ENCODE results near the gene PODXL.

PODXL gene

GRCh38 chr7:131538813-131539179 lies 17.6 kb downstream of the PODXL start:
- peak overlapping the region; percentile 49 for H3K18ac ChIP-seq (ENCODE audit: low read length)
- H3K9ac ChIP-seq (ENCODE audit: low read depth, low read length, poor library complexity), result no peak overlapping the region
- H3K23ac ChIP-seq (ENCODE audit: low read depth, low read length, poor library complexity), result no peak overlapping the region
- peaks cover 0 to 50% of the 10 kb centered on the region in 2 donors for H3K36me3 ChIP-seq (replicated peaks in 1 of 2; ENCODE audit: control insufficient read depth in 2 of 2, insufficient read depth in 2 of 2, low read length in 2 of 2)
- no peak overlapping the region for H3K4ac ChIP-seq (ENCODE audit: low read length)
- H4K8ac ChIP-seq (ENCODE audit: low read depth, low read length), result no peak overlapping the region
- H3K4me2 ChIP-seq (ENCODE audit: insufficient read depth, low read length, poor library complexity, severe bottlenecking), result no peak overlapping the region
- H3K4me3 ChIP-seq (ENCODE audit: low read length in 2 of 2), result no peak overlapping the region
- no peak overlapping the region for H2BK12ac ChIP-seq (ENCODE audit: low read length)
- WGBS, 2 donors (ENCODE audit: extremely low coverage in 2 of 2, insufficient read length in 2 of 2, insufficient replicate concordance in 1 of 2), result no CpG with 5 or more reads among the region's 7 CpGs
- no peak overlapping the region for H3K27ac ChIP-seq (replicated peaks; ENCODE audit: low read length)
- H3K27me3 ChIP-seq (ENCODE audit: control insufficient read depth in 3 of 3, insufficient read depth in 3 of 3, low read depth in 1 of 3, low read length in 3 of 3), result no peaks in the 10 kb centered on the region
- H4K91ac ChIP-seq (ENCODE audit: low read depth, low read length, poor library complexity), result no peak overlapping the region
- no peak overlapping the region for H2AFZ ChIP-seq (ENCODE audit: low read length)
- no peak overlapping the region for H2BK5ac ChIP-seq (ENCODE audit: low read length)
- DNase-seq (ENCODE audit: low spot score), result no peak
- peak overlapping the region; percentile 28 for H2AK5ac ChIP-seq (ENCODE audit: low read depth, low read length)
- peak overlapping the region; percentile 84 for H2BK15ac ChIP-seq (ENCODE audit: low read length)
- H3K9me3 ChIP-seq (replicated peaks in 1 of 2; ENCODE audit: control insufficient read depth in 2 of 2, insufficient read depth in 1 of 2, low read depth in 1 of 2, low read length in 2 of 2), result no peaks in the 10 kb centered on the region
- H3K14ac ChIP-seq (ENCODE audit: low read length), result no peak overlapping the region
- H3K79me1 ChIP-seq (ENCODE audit: low read depth, low read length), result peaks cover 2% of the 10 kb centered on the region
- peak overlapping the region; percentile 32 for H2BK120ac ChIP-seq (ENCODE audit: low read depth, low read length)
- peaks cover 0 to 12% of the 10 kb centered on the region in 2 donors for H3K4me1 ChIP-seq (ENCODE audit: control insufficient read depth in 2 of 2, insufficient read depth in 1 of 2, low read depth in 1 of 2, low read length in 2 of 2)

GRCh38 chr7:131538071-131538812 lies 18.2 kb downstream of the PODXL start:
- Histone ChIP-seq H3K18ac (ENCODE audit: low read length) (peak overlapping the region; percentile 68), H3K4me2 (ENCODE audit: insufficient read depth, low read length, poor library complexity, severe bottlenecking) (no peak overlapping the region), H3K79me1 (ENCODE audit: low read depth, low read length) (peaks cover 2% of the 10 kb centered on the region), H3K14ac (ENCODE audit: low read length) (no peak overlapping the region), H3K4me3 (ENCODE audit: low read length in 2 of 2) (no peak overlapping the region), H2AK5ac (ENCODE audit: low read depth, low read length) (peak overlapping the region; percentile 28), H3K4ac (ENCODE audit: low read length) (no peak overlapping the region), H2BK12ac (ENCODE audit: low read length) (no peak overlapping the region), H3K27me3 (ENCODE audit: control insufficient read depth in 3 of 3, insufficient read depth in 3 of 3, low read depth in 1 of 3, low read length in 3 of 3) (no peaks in the 10 kb centered on the region), H3K4me1 (ENCODE audit: control insufficient read depth in 2 of 2, insufficient read depth in 1 of 2, low read depth in 1 of 2, low read length in 2 of 2) (peaks cover 0 to 12% of the 10 kb centered on the region in 2 donors), H4K8ac (ENCODE audit: low read depth, low read length) (no peak overlapping the region), H3K27ac (replicated peaks; ENCODE audit: low read length) (no peak overlapping the region), H3K9ac (ENCODE audit: low read depth, low read length, poor library complexity) (no peak overlapping the region), H2AFZ (ENCODE audit: low read length) (no peak overlapping the region), H2BK15ac (ENCODE audit: low read length) (peak overlapping the region; percentile 84), H2BK120ac (ENCODE audit: low read depth, low read length) (peak overlapping the region; percentile 32), H3K9me3 (replicated peaks in 1 of 2; ENCODE audit: control insufficient read depth in 2 of 2, insufficient read depth in 1 of 2, low read depth in 1 of 2, low read length in 2 of 2) (no peaks in the 10 kb centered on the region), H4K91ac (ENCODE audit: low read depth, low read length, poor library complexity) (no peak overlapping the region), H3K23ac (ENCODE audit: low read depth, low read length, poor library complexity) (peak overlapping the region; percentile 22), H3K36me3 (replicated peaks in 1 of 2; ENCODE audit: control insufficient read depth in 2 of 2, insufficient read depth in 2 of 2, low read length in 2 of 2) (peaks cover 0 to 45% of the 10 kb centered on the region in 2 donors), H2BK5ac (ENCODE audit: low read length) (no peak overlapping the region)
- WGBS, 2 donors (ENCODE audit: extremely low coverage in 2 of 2, insufficient read length in 2 of 2, insufficient replicate concordance in 1 of 2), result no CpG with 5 or more reads among the region's 13 CpGs
- DNase-seq (ENCODE audit: low spot score), result no peak

GRCh38 chr7:131537571-131537978 lies 18.9 kb downstream of the PODXL start:
- H3K4ac ChIP-seq (ENCODE audit: low read length), result no peak overlapping the region
- no peaks in the 10 kb centered on the region for H3K27me3 ChIP-seq (ENCODE audit: control insufficient read depth in 3 of 3, insufficient read depth in 3 of 3, low read depth in 1 of 3, low read length in 3 of 3)
- H4K8ac ChIP-seq (ENCODE audit: low read depth, low read length), result no peak overlapping the region
- no peak overlapping the region for H2AFZ ChIP-seq (ENCODE audit: low read length)
- H3K23ac ChIP-seq (ENCODE audit: low read depth, low read length, poor library complexity), result no peak overlapping the region
- peak overlapping the region; percentile 28 for H2AK5ac ChIP-seq (ENCODE audit: low read depth, low read length)
- H2BK5ac ChIP-seq (ENCODE audit: low read length), result no peak overlapping the region
- peaks cover 0 to 12% of the 10 kb centered on the region in 2 donors for H3K4me1 ChIP-seq (ENCODE audit: control insufficient read depth in 2 of 2, insufficient read depth in 1 of 2, low read depth in 1 of 2, low read length in 2 of 2)
- no CpG with 5 or more reads among the region's 12 CpGs for WGBS, 2 donors (ENCODE audit: extremely low coverage in 2 of 2, insufficient read length in 2 of 2, insufficient replicate concordance in 1 of 2)
- H3K18ac ChIP-seq (ENCODE audit: low read length), result peak overlapping the region; percentile 68
- H2BK120ac ChIP-seq (ENCODE audit: low read depth, low read length), result no peak overlapping the region
- no peak overlapping the region for H2BK12ac ChIP-seq (ENCODE audit: low read length)
- H3K4me2 ChIP-seq (ENCODE audit: insufficient read depth, low read length, poor library complexity, severe bottlenecking), result no peak overlapping the region
- H3K9ac ChIP-seq (ENCODE audit: low read depth, low read length, poor library complexity), result no peak overlapping the region
- no peak overlapping the region for H2BK15ac ChIP-seq (ENCODE audit: low read length)
- H3K36me3 ChIP-seq (replicated peaks in 1 of 2; ENCODE audit: control insufficient read depth in 2 of 2, insufficient read depth in 2 of 2, low read length in 2 of 2), result peaks cover 0 to 40% of the 10 kb centered on the region in 2 donors
- no peak overlapping the region for H3K27ac ChIP-seq (replicated peaks; ENCODE audit: low read length)
- H4K91ac ChIP-seq (ENCODE audit: low read depth, low read length, poor library complexity), result no peak overlapping the region
- no peak for DNase-seq (ENCODE audit: low spot score)
- H3K4me3 ChIP-seq (ENCODE audit: low read length in 2 of 2), result no peak overlapping the region
- H3K79me1 ChIP-seq (ENCODE audit: low read depth, low read length), result peaks cover 2% of the 10 kb centered on the region
- H3K14ac ChIP-seq (ENCODE audit: low read length), result no peak overlapping the region
- no peaks in the 10 kb centered on the region for H3K9me3 ChIP-seq (replicated peaks in 1 of 2; ENCODE audit: control insufficient read depth in 2 of 2, insufficient read depth in 1 of 2, low read depth in 1 of 2, low read length in 2 of 2)

- Histone ChIP-seq H2BK5ac (ENCODE audit: low read length) (no peak overlapping the region), H2BK12ac (ENCODE audit: low read length) (no peak overlapping the region), H3K4me3 (ENCODE audit: low read length in 2 of 2) (peak overlapping the region in 1 of 2 donors; percentile 1), H3K9me3 (replicated peaks in 1 of 2; ENCODE audit: control insufficient read depth in 2 of 2, insufficient read depth in 1 of 2, low read depth in 1 of 2, low read length in 2 of 2) (no peaks in the 10 kb centered on the region), H3K4me1 (ENCODE audit: control insufficient read depth in 2 of 2, insufficient read depth in 1 of 2, low read depth in 1 of 2, low read length in 2 of 2) (peaks cover 0 to 12% of the 10 kb centered on the region in 2 donors), H3K14ac (ENCODE audit: low read length) (no peak overlapping the region), H3K27me3 (ENCODE audit: control insufficient read depth in 3 of 3, insufficient read depth in 3 of 3, low read depth in 1 of 3, low read length in 3 of 3) (no peaks in the 10 kb centered on the region), H2BK120ac (ENCODE audit: low read depth, low read length) (no peak overlapping the region), H3K23ac (ENCODE audit: low read depth, low read length, poor library complexity) (no peak overlapping the region), H3K18ac (ENCODE audit: low read length) (peak overlapping the region; percentile 35), H4K8ac (ENCODE audit: low read depth, low read length) (no peak overlapping the region), H3K36me3 (replicated peaks in 1 of 2; ENCODE audit: control insufficient read depth in 2 of 2, insufficient read depth in 2 of 2, low read length in 2 of 2) (peaks cover 0 to 40% of the 10 kb centered on the region in 2 donors), H2AFZ (ENCODE audit: low read length) (no peak overlapping the region), H3K9ac (ENCODE audit: low read depth, low read length, poor library complexity) (no peak overlapping the region), H4K91ac (ENCODE audit: low read depth, low read length, poor library complexity) (no peak overlapping the region), H2AK5ac (ENCODE audit: low read depth, low read length) (no peak overlapping the region), H3K27ac (replicated peaks; ENCODE audit: low read length) (no peak overlapping the region), H3K4ac (ENCODE audit: low read length) (no peak overlapping the region), H2BK15ac (ENCODE audit: low read length) (no peak overlapping the region), H3K4me2 (ENCODE audit: insufficient read depth, low read length, poor library complexity, severe bottlenecking) (no peak overlapping the region), H3K79me1 (ENCODE audit: low read depth, low read length) (peaks cover 2% of the 10 kb centered on the region)
- WGBS, 2 donors (ENCODE audit: extremely low coverage in 2 of 2, insufficient read length in 2 of 2, insufficient replicate concordance in 1 of 2), result no CpG with 5 or more reads among the region's 7 CpGs
- no peak for DNase-seq (ENCODE audit: low spot score)
Observed at GRCh38 chr7:131536361-131536849, 20.0 kb downstream of the PODXL start.

Data from neuronal stem cell (in vitro differentiated cells).